Keratinocyte (primary cell): ENCODE measurements around the gene OR7A17.

ENCODE experiments used
- CTCF ChIP-seq, 3 experiments: IDR thresholded peaks in 1 of 3; conservative IDR thresholded peaks in 1 of 3; optimal IDR thresholded peaks in 1 of 3; 2 replicates in 2 of 3; 3 replicates in 1 of 3; pipeline versions ENCODE3 to v1.5.1; 2011; ENCODE audit warnings: low read length in 3 of 3, mild to moderate bottlenecking in 3 of 3, moderate library complexity in 2 of 3, control low read depth in 1 of 3, inconsistent platforms in 1 of 3; ENCODE audit not compliant: insufficient read depth in 2 of 3; ENCODE audit errors: extremely low read depth in 1 of 3
- EZH2 ChIP-seq: IDR thresholded peaks from one replicate; pipeline ENCODE4 v1.6.1; 2012; ENCODE audit warnings: inconsistent platforms, mild to moderate bottlenecking, low read length, moderate library complexity

GRCh38 chr19:14840206-14840605 is 45.7 kb downstream of the OR7A17 start:
- TF ChIP-seq CTCF (optimal IDR thresholded peaks at IDR 0.05 in 1 of 3, IDR thresholded peaks at IDR 0.05 in 1 of 3, conservative IDR thresholded peaks at IDR 0.05 in 1 of 3; ENCODE audit: extremely low read depth in 1 of 3, insufficient read depth in 2 of 3, low read length in 3 of 3): no peak
- TF ChIP-seq EZH2: no peak
